ENCODE measurements around the gene MAML2.

Gene MAML2

GRCh38 chr11:96215826-96216225 lies 127.2 kb downstream of the MAML2 start:
- H3K4me3 ChIP-seq (replicated peaks; ENCODE audit: insufficient read depth, low read length) = no peak overlapping the region
- no peaks in the 10 kb centered on the region for H3K27me3 ChIP-seq (ENCODE audit: insufficient read depth, poor library complexity, severe bottlenecking)
- DNase-seq (ENCODE audit: low read depth in 1 of 2, low spot score in 1 of 2) = no peak
- no peak for TF ChIP-seq REST (IDR thresholded peaks at IDR 0.05; ENCODE audit: insufficient replicate concordance, low read depth)
- TF ChIP-seq, protein P1, sequence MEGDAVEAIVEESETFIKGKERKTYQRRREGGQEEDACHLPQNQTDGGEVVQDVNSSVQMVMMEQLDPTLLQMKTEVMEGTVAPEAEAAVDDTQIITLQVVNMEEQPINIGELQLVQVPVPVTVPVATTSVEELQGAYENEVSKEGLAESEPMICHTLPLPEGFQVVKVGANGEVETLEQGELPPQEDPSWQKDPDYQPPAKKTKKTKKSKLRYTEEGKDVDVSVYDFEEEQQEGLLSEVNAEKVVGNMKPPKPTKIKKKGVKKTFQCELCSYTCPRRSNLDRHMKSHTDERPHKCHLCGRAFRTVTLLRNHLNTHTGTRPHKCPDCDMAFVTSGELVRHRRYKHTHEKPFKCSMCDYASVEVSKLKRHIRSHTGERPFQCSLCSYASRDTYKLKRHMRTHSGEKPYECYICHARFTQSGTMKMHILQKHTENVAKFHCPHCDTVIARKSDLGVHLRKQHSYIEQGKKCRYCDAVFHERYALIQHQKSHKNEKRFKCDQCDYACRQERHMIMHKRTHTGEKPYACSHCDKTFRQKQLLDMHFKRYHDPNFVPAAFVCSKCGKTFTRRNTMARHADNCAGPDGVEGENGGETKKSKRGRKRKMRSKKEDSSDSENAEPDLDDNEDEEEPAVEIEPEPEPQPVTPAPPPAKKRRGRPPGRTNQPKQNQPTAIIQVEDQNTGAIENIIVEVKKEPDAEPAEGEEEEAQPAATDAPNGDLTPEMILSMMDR (IDR thresholded peaks at IDR 0.05; ENCODE audit: insufficient read depth, low read length) = no peak
- no peak for TF ChIP-seq POLR2AphosphoS5 (IDR thresholded peaks at IDR 0.05; ENCODE audit: low read depth)
- no peak for TF ChIP-seq GABPA (IDR thresholded peaks at IDR 0.05; ENCODE audit: low read depth)
- no peak for TF ChIP-seq SPI1 (IDR thresholded peaks at IDR 0.05; ENCODE audit: borderline replicate concordance, low read depth)
- peak overlapping the region; percentile 54 for H3K27ac ChIP-seq (replicated peaks)

GRCh38 chr11:96215110-96215782 lies 127.7 kb downstream of the MAML2 start:
- H3K4me3 ChIP-seq (replicated peaks; ENCODE audit: insufficient read depth, low read length) = no peak overlapping the region
- no peaks in the 10 kb centered on the region for H3K27me3 ChIP-seq (ENCODE audit: insufficient read depth, poor library complexity, severe bottlenecking)
- H3K27ac ChIP-seq (replicated peaks) = peak overlapping the region; percentile 54
- DNase-seq (ENCODE audit: low read depth in 1 of 2, low spot score in 1 of 2) = peak in 1 of 2 experiments; percentile 14
- TF ChIP-seq SPI1 (IDR thresholded peaks at IDR 0.05; ENCODE audit: borderline replicate concordance, low read depth) = peak; percentile 65; the same call in 1 of the 2 replicates
- TF ChIP-seq, protein P1 (IDR thresholded peaks at IDR 0.05; ENCODE audit: insufficient read depth, low read length) = no peak

DNA sequence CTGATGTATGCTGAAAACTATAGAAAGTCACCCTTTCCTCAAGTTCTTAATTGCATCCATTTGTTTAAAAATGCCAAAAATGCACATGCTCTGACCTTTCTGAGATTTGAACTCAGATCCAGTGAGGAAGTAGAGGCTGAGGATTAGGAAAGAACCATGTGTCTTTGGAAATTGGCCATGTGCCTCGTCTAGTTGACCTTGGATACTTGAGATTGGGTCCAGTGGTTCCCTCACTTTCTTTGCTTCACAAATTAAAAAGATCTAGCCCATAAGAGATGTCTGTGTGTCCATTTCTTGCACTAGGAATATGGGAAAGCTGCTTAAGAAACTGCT lies 128.3 kb downstream of the MAML2 start:
- Histone ChIP-seq H3K27me3 (ENCODE audit: insufficient read depth, poor library complexity, severe bottlenecking) (no peaks in the 10 kb centered on the region), H3K27ac (replicated peaks) (no peak overlapping the region), H3K4me3 (replicated peaks; ENCODE audit: insufficient read depth, low read length) (no peak overlapping the region)
- DNase-seq (ENCODE audit: low read depth in 1 of 2, low spot score in 1 of 2) = no peak
- no peak for TF ChIP-seq REST (IDR thresholded peaks at IDR 0.05; ENCODE audit: insufficient replicate concordance, low read depth)
- no peak for TF ChIP-seq SPI1 (IDR thresholded peaks at IDR 0.05; ENCODE audit: borderline replicate concordance, low read depth)
- TF ChIP-seq POLR2AphosphoS5 (IDR thresholded peaks at IDR 0.05; ENCODE audit: low read depth) = no peak
- no peak for TF ChIP-seq GABPA (IDR thresholded peaks at IDR 0.05; ENCODE audit: low read depth)
- TF ChIP-seq, protein P1 (IDR thresholded peaks at IDR 0.05; ENCODE audit: insufficient read depth, low read length) = no peak

- Histone ChIP-seq H3K27me3 (ENCODE audit: insufficient read depth, poor library complexity, severe bottlenecking) (no peaks in the 10 kb centered on the region), H3K27ac (replicated peaks) (no peak overlapping the region), H3K4me3 (replicated peaks; ENCODE audit: insufficient read depth, low read length) (no peak overlapping the region)
- DNase-seq (ENCODE audit: low read depth in 1 of 2, low spot score in 1 of 2) = no peak
- no peak for TF ChIP-seq REST (IDR thresholded peaks at IDR 0.05; ENCODE audit: insufficient replicate concordance, low read depth)
- TF ChIP-seq GABPA (IDR thresholded peaks at IDR 0.05; ENCODE audit: low read depth) = no peak
Measured at GRCh38 chr11:96213500-96213899, 129.5 kb downstream of the MAML2 start.

Measured in HL-60 (cell line).